Measurements from ENCODE around the gene WDFY3.

Gene WDFY3

GRCh38 chr4:84790769-84791565 is 175.5 kb downstream of the WDFY3 start:
- no peak overlapping the region for H3K4me3 ChIP-seq (ENCODE audit: control insufficient read depth in 1 of 7, extremely low read depth in 1 of 7, insufficient read depth in 4 of 7, low read depth in 2 of 7, low read length in 6 of 7)
- H3K27me3 ChIP-seq (replicated peaks in 2 of 5; ENCODE audit: control insufficient read depth in 4 of 5, insufficient read depth in 5 of 5, low read length in 4 of 5), result no peaks in the 10 kb centered on the region
- H3K27ac ChIP-seq (ENCODE audit: insufficient read depth in 1 of 2, low read depth in 1 of 2, low read length in 2 of 2, poor library complexity in 1 of 2, severe bottlenecking in 2 of 2), result no peak overlapping the region
- no peak for DNase-seq
- no peaks in the 10 kb centered on the region for H3K9me3 ChIP-seq (ENCODE audit: control extremely low read depth in 1 of 5, control insufficient read depth in 4 of 5, insufficient read depth in 2 of 5, low read depth in 1 of 5, low read length in 4 of 5)
- 100% methylated on average over 1 of the region's 5 CpGs for WGBS (ENCODE audit: insufficient coverage)
- no peaks in the 10 kb centered on the region for H3K4me1 ChIP-seq (ENCODE audit: control extremely low read depth in 1 of 4, control insufficient read depth in 4 of 4, insufficient read depth in 4 of 4, low read length in 3 of 4)
- CTCF ChIA-PET, result no interaction called here
- peaks cover 0 to 10% (median 3%) of the 10 kb centered on the region in 4 experiments for H3K36me3 ChIP-seq (ENCODE audit: control insufficient read depth in 4 of 4, insufficient read depth in 4 of 4, low read length in 3 of 4)
- POLR2A ChIA-PET, result no interaction called here

GRCh38 chr4:84786478-84786877 is 180.0 kb downstream of the WDFY3 start:
- no peaks in the 10 kb centered on the region for H3K4me1 ChIP-seq (ENCODE audit: control extremely low read depth in 1 of 4, control insufficient read depth in 4 of 4, insufficient read depth in 4 of 4, low read length in 3 of 4)
- CTCF ChIA-PET, result no interaction called here
- DNase-seq, result no peak
- no peaks in the 10 kb centered on the region for H3K27me3 ChIP-seq (replicated peaks in 2 of 5; ENCODE audit: control insufficient read depth in 4 of 5, insufficient read depth in 5 of 5, low read length in 4 of 5)
- H3K4me3 ChIP-seq (ENCODE audit: control insufficient read depth in 1 of 7, extremely low read depth in 1 of 7, insufficient read depth in 4 of 7, low read depth in 2 of 7, low read length in 6 of 7), result no peak overlapping the region
- H3K9me3 ChIP-seq (ENCODE audit: control extremely low read depth in 1 of 5, control insufficient read depth in 4 of 5, insufficient read depth in 2 of 5, low read depth in 1 of 5, low read length in 4 of 5), result no peaks in the 10 kb centered on the region
- H3K36me3 ChIP-seq (ENCODE audit: control insufficient read depth in 4 of 4, insufficient read depth in 4 of 4, low read length in 3 of 4), result peaks cover 5 to 24% (median 16%) of the 10 kb centered on the region in 4 experiments
- WGBS (ENCODE audit: insufficient coverage), result no CpG with 5 or more reads among the region's 1 CpG
- no peak overlapping the region for H3K27ac ChIP-seq (ENCODE audit: insufficient read depth in 1 of 2, low read depth in 1 of 2, low read length in 2 of 2, poor library complexity in 1 of 2, severe bottlenecking in 2 of 2)
- POLR2A ChIA-PET, result no interaction called here

DNA sequence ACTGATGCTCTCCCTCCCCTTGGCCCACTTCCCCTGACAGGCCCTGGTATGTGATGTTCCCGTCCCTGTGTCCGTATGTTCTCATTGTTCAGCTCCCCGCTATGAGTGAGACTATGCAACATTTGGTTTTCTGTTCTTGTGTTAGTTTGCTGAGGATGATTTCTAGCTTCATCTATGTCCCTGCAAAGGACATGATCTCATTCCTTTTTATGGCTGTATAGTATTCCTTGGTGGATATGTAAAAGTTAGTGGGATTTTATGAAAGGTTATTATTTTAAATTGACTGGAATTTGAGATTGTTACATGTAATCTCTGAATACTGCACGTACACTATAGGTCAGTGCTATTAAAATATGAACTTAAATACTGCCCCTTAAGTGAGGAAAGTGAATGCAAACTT is 184.0 kb downstream of the WDFY3 start:
- Histone ChIP-seq H3K27ac (ENCODE audit: insufficient read depth in 1 of 2, low read depth in 1 of 2, low read length in 2 of 2, poor library complexity in 1 of 2, severe bottlenecking in 2 of 2) (no peak overlapping the region), H3K36me3 (ENCODE audit: control insufficient read depth in 4 of 4, insufficient read depth in 4 of 4, low read length in 3 of 4) (peaks cover 8 to 24% (median 19%) of the 10 kb centered on the region in 4 experiments), H3K4me1 (ENCODE audit: control extremely low read depth in 1 of 4, control insufficient read depth in 4 of 4, insufficient read depth in 4 of 4, low read length in 3 of 4) (no peaks in the 10 kb centered on the region), H3K9me3 (ENCODE audit: control extremely low read depth in 1 of 5, control insufficient read depth in 4 of 5, insufficient read depth in 2 of 5, low read depth in 1 of 5, low read length in 4 of 5) (no peaks in the 10 kb centered on the region), H3K4me3 (ENCODE audit: control insufficient read depth in 1 of 7, extremely low read depth in 1 of 7, insufficient read depth in 4 of 7, low read depth in 2 of 7, low read length in 6 of 7) (no peak overlapping the region), H3K27me3 (replicated peaks in 2 of 5; ENCODE audit: control insufficient read depth in 4 of 5, insufficient read depth in 5 of 5, low read length in 4 of 5) (no peaks in the 10 kb centered on the region)
- ChIA-PET CTCF (no interaction called here), POLR2A (interaction anchor here (0.6 kb wide), 1 partner anchor 27 kb away, joined by 4 read pairs; no protein-coding TSS in a partner anchor)
- no peak for DNase-seq
- 100% methylated on average over 1 of the region's 4 CpGs for WGBS (ENCODE audit: insufficient coverage)

DNA sequence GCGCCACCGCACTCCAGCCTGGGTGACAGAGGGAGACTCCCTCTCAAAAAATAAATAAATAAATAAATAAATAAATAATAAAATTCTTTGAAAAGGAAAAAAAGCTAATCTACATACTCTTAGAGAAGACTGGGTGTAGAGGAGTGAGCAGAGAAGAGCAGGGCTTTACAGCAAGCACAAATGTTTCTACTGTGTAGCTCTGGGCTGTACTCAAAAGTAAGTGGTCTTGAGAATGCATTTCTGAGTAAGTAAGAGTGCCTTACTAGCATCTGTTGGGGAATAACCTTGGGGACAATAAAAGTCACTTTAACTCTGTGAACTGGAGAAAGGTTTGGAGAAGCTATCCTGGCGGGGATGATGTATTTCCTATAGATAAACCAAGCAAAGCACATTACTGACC is 185.8 kb downstream of the WDFY3 start:
- Histone ChIP-seq H3K9me3 (ENCODE audit: control extremely low read depth in 1 of 5, control insufficient read depth in 4 of 5, insufficient read depth in 2 of 5, low read depth in 1 of 5, low read length in 4 of 5) (no peaks in the 10 kb centered on the region), H3K27me3 (replicated peaks in 2 of 5; ENCODE audit: control insufficient read depth in 4 of 5, insufficient read depth in 5 of 5, low read length in 4 of 5) (no peaks in the 10 kb centered on the region), H3K4me1 (ENCODE audit: control extremely low read depth in 1 of 4, control insufficient read depth in 4 of 4, insufficient read depth in 4 of 4, low read length in 3 of 4) (no peaks in the 10 kb centered on the region), H3K27ac (ENCODE audit: insufficient read depth in 1 of 2, low read depth in 1 of 2, low read length in 2 of 2, poor library complexity in 1 of 2, severe bottlenecking in 2 of 2) (no peak overlapping the region), H3K36me3 (ENCODE audit: control insufficient read depth in 4 of 4, insufficient read depth in 4 of 4, low read length in 3 of 4) (peaks cover 8 to 20% (median 17%) of the 10 kb centered on the region in 4 experiments), H3K4me3 (ENCODE audit: control insufficient read depth in 1 of 7, extremely low read depth in 1 of 7, insufficient read depth in 4 of 7, low read depth in 2 of 7, low read length in 6 of 7) (no peak overlapping the region)
- no CpG with 5 or more reads among the region's 3 CpGs for WGBS (ENCODE audit: insufficient coverage)
- ChIA-PET POLR2A (no interaction called here), CTCF (no interaction called here)
- no peak for DNase-seq

GRCh38 chr4:84778041-84778440 is 188.4 kb downstream of the WDFY3 start:
- no peak overlapping the region for H3K4me3 ChIP-seq (ENCODE audit: control insufficient read depth in 1 of 7, extremely low read depth in 1 of 7, insufficient read depth in 4 of 7, low read depth in 2 of 7, low read length in 6 of 7)
- H3K4me1 ChIP-seq (ENCODE audit: control extremely low read depth in 1 of 4, control insufficient read depth in 4 of 4, insufficient read depth in 4 of 4, low read length in 3 of 4), result no peaks in the 10 kb centered on the region
- H3K36me3 ChIP-seq (ENCODE audit: control insufficient read depth in 4 of 4, insufficient read depth in 4 of 4, low read length in 3 of 4), result peaks cover 6 to 19% (median 10%) of the 10 kb centered on the region in 4 experiments
- H3K27ac ChIP-seq (ENCODE audit: insufficient read depth in 1 of 2, low read depth in 1 of 2, low read length in 2 of 2, poor library complexity in 1 of 2, severe bottlenecking in 2 of 2), result no peak overlapping the region
- H3K27me3 ChIP-seq (replicated peaks in 2 of 5; ENCODE audit: control insufficient read depth in 4 of 5, insufficient read depth in 5 of 5, low read length in 4 of 5), result no peaks in the 10 kb centered on the region
- CTCF ChIA-PET, result no interaction called here
- H3K9me3 ChIP-seq (ENCODE audit: control extremely low read depth in 1 of 5, control insufficient read depth in 4 of 5, insufficient read depth in 2 of 5, low read depth in 1 of 5, low read length in 4 of 5), result no peaks in the 10 kb centered on the region
- POLR2A ChIA-PET, result no interaction called here
- no peak for DNase-seq

GRCh38 chr4:84767168-84767567 is 199.3 kb downstream of the WDFY3 start:
- Histone ChIP-seq H3K27ac (ENCODE audit: insufficient read depth in 1 of 2, low read depth in 1 of 2, low read length in 2 of 2, poor library complexity in 1 of 2, severe bottlenecking in 2 of 2) (no peak overlapping the region), H3K4me3 (ENCODE audit: control insufficient read depth in 1 of 7, extremely low read depth in 1 of 7, insufficient read depth in 4 of 7, low read depth in 2 of 7, low read length in 6 of 7) (no peak overlapping the region), H3K36me3 (ENCODE audit: control insufficient read depth in 4 of 4, insufficient read depth in 4 of 4, low read length in 3 of 4) (no peaks in the 10 kb centered on the region), H3K27me3 (replicated peaks in 2 of 5; ENCODE audit: control insufficient read depth in 4 of 5, insufficient read depth in 5 of 5, low read length in 4 of 5) (no peaks in the 10 kb centered on the region), H3K4me1 (ENCODE audit: control extremely low read depth in 1 of 4, control insufficient read depth in 4 of 4, insufficient read depth in 4 of 4, low read length in 3 of 4) (no peaks in the 10 kb centered on the region), H3K9me3 (ENCODE audit: control extremely low read depth in 1 of 5, control insufficient read depth in 4 of 5, insufficient read depth in 2 of 5, low read depth in 1 of 5, low read length in 4 of 5) (no peaks in the 10 kb centered on the region)
- WGBS (ENCODE audit: insufficient coverage), result 100% methylated on average over 2 of the region's 3 CpGs
- ChIA-PET POLR2A (no interaction called here), CTCF (interaction anchor here (1.6 kb wide), 1 partner anchor 18 kb away, joined by 5 read pairs; no protein-coding TSS in a partner anchor)
- DNase-seq, result no peak

- Histone ChIP-seq H3K4me1 (ENCODE audit: control extremely low read depth in 1 of 4, control insufficient read depth in 4 of 4, insufficient read depth in 4 of 4, low read length in 3 of 4) (peaks cover 0 to 12% (median 6%) of the 10 kb centered on the region in 4 experiments), H3K9me3 (ENCODE audit: control extremely low read depth in 1 of 5, control insufficient read depth in 4 of 5, insufficient read depth in 2 of 5, low read depth in 1 of 5, low read length in 4 of 5) (no peaks in the 10 kb centered on the region), H3K27me3 (replicated peaks in 2 of 5; ENCODE audit: control insufficient read depth in 4 of 5, insufficient read depth in 5 of 5, low read length in 4 of 5) (no peaks in the 10 kb centered on the region), H3K27ac (ENCODE audit: insufficient read depth in 1 of 2, low read depth in 1 of 2, low read length in 2 of 2, poor library complexity in 1 of 2, severe bottlenecking in 2 of 2) (no peak overlapping the region), H3K4me3 (ENCODE audit: control insufficient read depth in 1 of 7, extremely low read depth in 1 of 7, insufficient read depth in 4 of 7, low read depth in 2 of 7, low read length in 6 of 7) (peak overlapping the region in 1 of 7 experiments; percentile 25), H3K36me3 (ENCODE audit: control insufficient read depth in 4 of 4, insufficient read depth in 4 of 4, low read length in 3 of 4) (peaks cover 0 to 12% (median 4%) of the 10 kb centered on the region in 4 experiments)
- WGBS (ENCODE audit: insufficient coverage), result 25% methylated on average over 2 of the region's 7 CpGs
- peak; percentile 13 to 75 (median 71) for DNase-seq
- POLR2A ChIA-PET, result no interaction called here
- CTCF ChIA-PET, result interaction anchor here (4.8 kb wide), 1 partner anchor 218 kb away, joined by 36 read pairs; no protein-coding TSS in a partner anchor
These were observed 213.0 kb downstream of the WDFY3 start for GRCh38 chr4:84753321-84753972.

Data from common myeloid progenitor, CD34-positive (primary cell).